ENCODE data around the gene TTI1. TPM values are rescaled to one million over a fixed set of nuclear protein-coding genes. Genes with fewer than 3 reads are reported as not detected.

Gene TTI1
- total and polyA plus RNA-seq, 3 donors from 2014 or later, result 24.1 to 30.5 (median 26.0) TPM

- intact Hi-C loops (cut with DNase I; ENCODE audit: low total_unique reads), result no loop called here
- H3K4me1 ChIP-seq, result no peaks in the 10 kb centered on the region
- TF ChIP-seq POLR2A (IDR thresholded peaks at IDR 0.05) (no peak), CTCF (IDR thresholded peaks at IDR 0.05) (no peak)
- H3K36me3 ChIP-seq (ENCODE audit: low read depth, missing control alignments), result no peaks in the 10 kb centered on the region
- H3K27ac ChIP-seq, result no peak overlapping the region
- no peak for DNase-seq
- H3K4me3 ChIP-seq, result no peak overlapping the region
- no peaks in the 10 kb centered on the region for H3K9me3 ChIP-seq
- H3K27me3 ChIP-seq, result no peaks in the 10 kb centered on the region
- 91 to 96% methylated on average over 5 of the region's 5 CpGs for WGBS, 2 donors
Observed at GRCh38 chr20:37954190-37954589, 79.1 kb downstream of the TTI1 start.

GRCh38 chr20:37948956-37949355 lies 84.3 kb downstream of the TTI1 start:
- Histone ChIP-seq H3K36me3 (ENCODE audit: low read depth, missing control alignments) (no peaks in the 10 kb centered on the region), H3K27me3 (no peaks in the 10 kb centered on the region), H3K4me3 (no peak overlapping the region), H3K27ac (no peak overlapping the region), H3K4me1 (no peaks in the 10 kb centered on the region), H3K9me3 (no peaks in the 10 kb centered on the region)
- no peak for TF ChIP-seq POLR2A (IDR thresholded peaks at IDR 0.05)
- no peak for TF ChIP-seq CTCF (IDR thresholded peaks at IDR 0.05)
- WGBS, 2 donors, result 95 to 96% methylated on average over 9 to 11 of the region's 11 CpGs
- intact Hi-C loops (cut with DNase I; ENCODE audit: low total_unique reads), result no loop called here
- DNase-seq, result no peak

- DNase-seq, result no peak
- TF ChIP-seq CTCF (IDR thresholded peaks at IDR 0.05), result no peak
- TF ChIP-seq POLR2A (IDR thresholded peaks at IDR 0.05), result no peak
- Histone ChIP-seq H3K9me3 (no peaks in the 10 kb centered on the region), H3K4me3 (no peak overlapping the region), H3K27me3 (no peaks in the 10 kb centered on the region), H3K27ac (no peak overlapping the region), H3K36me3 (ENCODE audit: low read depth, missing control alignments) (no peaks in the 10 kb centered on the region), H3K4me1 (no peaks in the 10 kb centered on the region)
- intact Hi-C loops (cut with DNase I; ENCODE audit: low total_unique reads), result no loop called here
- 92 to 94% methylated on average over 6 of the region's 6 CpGs for WGBS, 2 donors
Observed at GRCh38 chr20:37947943-37948342, 85.3 kb downstream of the TTI1 start.

GRCh38 chr20:37946946-37947345 lies 86.3 kb downstream of the TTI1 start:
- no peak for DNase-seq
- 90 to 93% methylated on average over 5 of the region's 5 CpGs for WGBS, 2 donors
- no peaks in the 10 kb centered on the region for H3K36me3 ChIP-seq (ENCODE audit: low read depth, missing control alignments)
- no peaks in the 10 kb centered on the region for H3K27me3 ChIP-seq
- H3K9me3 ChIP-seq, result no peaks in the 10 kb centered on the region
- no peak overlapping the region for H3K4me3 ChIP-seq
- TF ChIP-seq POLR2A (IDR thresholded peaks at IDR 0.05) (no peak), CTCF (IDR thresholded peaks at IDR 0.05) (no peak)
- no peak overlapping the region for H3K27ac ChIP-seq
- H3K4me1 ChIP-seq, result no peaks in the 10 kb centered on the region
- intact Hi-C loops (cut with DNase I; ENCODE audit: low total_unique reads), result no loop called here

GRCh38 chr20:37945091-37945547 lies 88.1 kb downstream of the TTI1 start:
- H3K9me3 ChIP-seq, result no peaks in the 10 kb centered on the region
- TF ChIP-seq POLR2A (IDR thresholded peaks at IDR 0.05), result no peak
- no peak for TF ChIP-seq CTCF (IDR thresholded peaks at IDR 0.05)
- no peak overlapping the region for H3K27ac ChIP-seq
- intact Hi-C loops (cut with DNase I; ENCODE audit: low total_unique reads), result no loop called here
- H3K4me1 ChIP-seq, result no peaks in the 10 kb centered on the region
- H3K36me3 ChIP-seq (ENCODE audit: low read depth, missing control alignments), result no peaks in the 10 kb centered on the region
- WGBS, 2 donors, result 74 to 84% methylated on average over 9 to 11 of the region's 11 CpGs
- no peak overlapping the region for H3K4me3 ChIP-seq
- DNase-seq, result no peak
- H3K27me3 ChIP-seq, result no peaks in the 10 kb centered on the region
